Measurements from ENCODE around the gene ARHGEF17.

The ARHGEF17 gene

GRCh38 chr11:73275381-73275750, 32.7 kb upstream of the ARHGEF17 start:
- ATAC-seq, result no peak
- TF ChIP-seq ZFP30 (CRISPR knock-in tag; IDR thresholded peaks at IDR 0.05) (no peak), CSDC2 (CRISPR knock-in tag; IDR thresholded peaks at IDR 0.05) (no peak), RARB (CRISPR knock-in tag; IDR thresholded peaks at IDR 0.05) (no peak), TCF4 (CRISPR knock-in tag; IDR thresholded peaks at IDR 0.05; ENCODE audit: borderline replicate concordance) (no peak), TSHZ2 (CRISPR knock-in tag; IDR thresholded peaks at IDR 0.05) (no peak), POU6F1 (CRISPR knock-in tag; IDR thresholded peaks at IDR 0.05; ENCODE audit: borderline replicate concordance, low read depth) (no peak), ZNF8 (CRISPR knock-in tag; IDR thresholded peaks at IDR 0.05) (no peak), ESRRG (CRISPR knock-in tag; IDR thresholded peaks at IDR 0.05) (no peak), PPARA (CRISPR knock-in tag; IDR thresholded peaks at IDR 0.05; ENCODE audit: borderline replicate concordance) (no peak), ZC3H10 (CRISPR knock-in tag; IDR thresholded peaks at IDR 0.05) (no peak), CSRNP3 (CRISPR knock-in tag; IDR thresholded peaks at IDR 0.05) (no peak), GLIS3 (CRISPR knock-in tag; IDR thresholded peaks at IDR 0.05) (no peak), SNAI2 (CRISPR knock-in tag; IDR thresholded peaks at IDR 0.05) (no peak), ARNTL (CRISPR knock-in tag; IDR thresholded peaks at IDR 0.05; ENCODE audit: borderline replicate concordance, low read depth) (no peak), OSR1 (CRISPR knock-in tag; IDR thresholded peaks at IDR 0.05) (no peak), ZNF70 (CRISPR knock-in tag; IDR thresholded peaks at IDR 0.05) (no peak)

GRCh38 chr11:73277467-73277866, 30.6 kb upstream of the ARHGEF17 start:
- TF ChIP-seq ARNTL (CRISPR knock-in tag; IDR thresholded peaks at IDR 0.05; ENCODE audit: borderline replicate concordance, low read depth) (no peak), TOX (CRISPR knock-in tag; IDR thresholded peaks at IDR 0.05; ENCODE audit: borderline replicate concordance) (no peak), ZNF8 (CRISPR knock-in tag; IDR thresholded peaks at IDR 0.05) (no peak), ZFP30 (CRISPR knock-in tag; IDR thresholded peaks at IDR 0.05) (no peak), ZFP3 (CRISPR knock-in tag; IDR thresholded peaks at IDR 0.05) (no peak), OSR1 (CRISPR knock-in tag; IDR thresholded peaks at IDR 0.05) (no peak), TSHZ2 (CRISPR knock-in tag; IDR thresholded peaks at IDR 0.05) (no peak), CSDC2 (CRISPR knock-in tag; IDR thresholded peaks at IDR 0.05) (no peak), ESRRG (CRISPR knock-in tag; IDR thresholded peaks at IDR 0.05) (no peak), POU6F1 (CRISPR knock-in tag; IDR thresholded peaks at IDR 0.05; ENCODE audit: borderline replicate concordance, low read depth) (no peak), ZNF70 (CRISPR knock-in tag; IDR thresholded peaks at IDR 0.05) (no peak), SNAI2 (CRISPR knock-in tag; IDR thresholded peaks at IDR 0.05) (no peak), CSRNP3 (CRISPR knock-in tag; IDR thresholded peaks at IDR 0.05) (no peak), RARB (CRISPR knock-in tag; IDR thresholded peaks at IDR 0.05) (no peak), ZC3H10 (CRISPR knock-in tag; IDR thresholded peaks at IDR 0.05) (no peak), ZNF565 (CRISPR knock-in tag; conservative IDR thresholded peaks at IDR 0.05; ENCODE audit: low read depth) (no peak), CREB5 (CRISPR knock-in tag; IDR thresholded peaks at IDR 0.05; ENCODE audit: low read depth) (no peak), GLIS3 (CRISPR knock-in tag; IDR thresholded peaks at IDR 0.05) (no peak)
- no peak for ATAC-seq

Measured in SK-N-SH treated with all-trans-retinoic acid at 6 μM for 48 hours (cell line).